GM12892 (cell line): ENCODE data around the gene BSN.
A peak's percentile ranks its signal among the peaks of the same experiment; 100 is the strongest.

Experiments used
- DNase-seq: peaks from one replicate; pipeline ENCODE4 v3.0.0; 2011; ENCODE audit not compliant: insufficient read length
- FAIRE-seq: peaks from 2 replicates; lab custom pipeline; 2011; peaks lifted over from hg19 to GRCh38; lab: Jason Lieb, UNC
- POLR2A ChIP-seq: IDR thresholded peaks from 2 replicates; pipeline ENCODE4 v1.6.1; 2011; ENCODE audit warnings: low read depth, low read length, control low read depth
- POLR2AphosphoS5 ChIP-seq: IDR thresholded peaks from 2 replicates; pipeline ENCODE4 v1.6.1; 2011; ENCODE audit warnings: low read depth, low read length, control low read depth
- TAF1 ChIP-seq: IDR thresholded peaks from 2 replicates; pipeline ENCODE4 v1.6.1; 2011; ENCODE audit warnings: low read depth, mild to moderate bottlenecking, control low read depth, low read length, borderline replicate concordance

Gene BSN

DNA sequence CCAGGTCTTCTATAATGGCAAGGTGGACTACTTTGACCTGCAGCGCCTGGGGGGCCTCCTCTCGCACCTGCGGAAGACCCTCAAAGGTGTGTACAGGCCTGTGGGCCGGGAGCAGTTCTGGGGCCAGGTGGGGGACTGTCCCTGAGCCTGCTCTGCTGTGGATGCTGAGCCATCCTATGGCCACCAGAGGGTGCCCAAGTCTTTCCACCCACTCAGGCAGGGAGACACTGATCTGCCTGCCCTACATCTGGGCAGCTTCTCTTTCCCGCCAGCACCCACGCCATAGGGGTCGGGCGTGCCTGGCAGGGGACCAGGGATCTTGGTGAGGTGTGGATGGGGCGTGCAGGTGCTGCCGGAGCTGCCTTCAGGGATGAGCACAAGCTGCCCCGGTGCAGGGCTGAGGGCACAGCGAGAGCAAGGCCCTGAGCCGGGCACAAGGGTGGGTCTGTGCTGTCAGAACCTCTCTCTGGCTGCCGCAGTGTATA is 149.2 kb downstream of the BSN start:
- DNase-seq: peak; percentile 91
- peak; percentile 95 for FAIRE-seq

DNA sequence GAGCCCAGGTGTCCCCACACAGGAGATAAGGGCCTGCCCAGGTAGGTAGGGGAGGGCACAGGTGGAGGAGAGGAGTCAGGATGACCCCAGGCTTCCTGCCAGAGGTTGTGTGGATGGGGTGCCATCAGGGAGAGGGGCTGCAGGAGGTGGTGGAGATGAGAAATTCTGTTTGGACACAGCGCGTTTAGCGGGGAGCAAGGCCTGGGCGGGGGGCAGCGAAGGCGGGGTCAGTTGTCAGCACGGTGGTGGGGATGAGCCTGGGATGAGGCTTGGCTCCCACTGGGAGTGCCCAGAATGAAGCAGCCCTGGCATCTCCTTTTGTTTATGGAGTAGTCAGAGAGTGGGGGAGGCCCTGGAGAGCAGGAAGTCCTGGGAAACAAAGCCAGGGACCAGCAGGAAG is 149.7 kb downstream of the BSN start:
- DNase-seq (no peak), FAIRE-seq (no peak)
- no peak for TF ChIP-seq POLR2AphosphoS5
- TF ChIP-seq POLR2A: no peak
- no peak for TF ChIP-seq TAF1

More for the DNA sequence above, 149.2 kb downstream of the BSN start:
- no peak for TF ChIP-seq POLR2AphosphoS5
- TF ChIP-seq POLR2A: no peak
- no peak for TF ChIP-seq TAF1

DNA sequence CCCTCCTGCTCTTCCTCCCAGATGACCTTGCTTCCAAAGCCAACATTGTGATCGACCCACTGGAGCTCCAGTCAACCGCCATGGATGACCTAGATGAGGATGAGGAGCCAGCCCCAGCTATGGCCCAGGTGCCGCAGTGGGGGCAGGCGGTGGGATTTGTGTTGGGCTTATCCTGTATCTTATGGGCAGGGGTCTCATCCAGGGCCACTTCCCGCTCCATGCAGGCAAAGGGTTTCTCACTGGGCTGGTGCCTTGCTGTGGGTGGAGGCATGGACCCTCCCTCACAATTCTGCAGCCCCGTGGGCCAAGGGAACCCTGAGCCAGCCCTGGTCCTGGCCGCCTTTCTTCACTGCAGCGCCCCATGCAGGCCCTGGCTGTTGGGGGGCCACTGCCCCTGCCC is 150.4 kb downstream of the BSN start:
- DNase-seq (no peak), FAIRE-seq (no peak)
- TF ChIP-seq POLR2A (no peak), TAF1 (no peak), POLR2AphosphoS5 (no peak)

DNA sequence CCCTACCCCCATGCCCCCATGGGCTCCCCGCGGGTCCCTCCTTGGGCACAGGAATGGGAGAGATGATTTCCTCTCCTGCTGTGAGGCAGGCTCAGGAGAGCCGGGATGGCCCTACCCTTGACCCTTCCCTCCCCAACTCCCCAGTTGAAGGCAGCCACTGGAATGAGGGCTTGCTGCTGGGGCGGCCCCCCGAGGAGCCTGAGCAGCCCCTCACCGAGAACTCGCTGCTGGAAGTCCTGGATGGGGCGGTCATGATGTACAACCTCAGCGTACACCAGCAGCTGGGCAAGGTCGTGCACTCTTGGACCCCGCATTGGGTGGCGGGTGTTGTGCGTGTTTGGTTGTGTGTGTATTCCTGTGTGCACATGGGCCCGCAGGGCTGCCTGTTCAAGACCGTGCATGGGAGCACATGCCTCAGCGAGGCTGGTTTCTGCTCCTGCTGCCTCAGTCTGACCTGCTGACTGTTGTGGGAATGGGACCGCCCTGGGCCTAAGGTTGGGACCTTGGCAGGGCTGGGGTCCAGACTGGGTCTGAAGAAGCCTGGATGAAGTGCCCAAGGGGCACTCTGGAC is 151.2 kb downstream of the BSN start:
- FAIRE-seq (no peak), DNase-seq (no peak)
- TF ChIP-seq POLR2A (no peak), POLR2AphosphoS5 (no peak), TAF1 (no peak)

GRCh38 chr3:49706456-49707112 is 152.3 kb downstream of the BSN start:
- no peak for FAIRE-seq
- DNase-seq: no peak
- TF ChIP-seq POLR2A (no peak), TAF1 (no peak), POLR2AphosphoS5 (no peak)

DNA sequence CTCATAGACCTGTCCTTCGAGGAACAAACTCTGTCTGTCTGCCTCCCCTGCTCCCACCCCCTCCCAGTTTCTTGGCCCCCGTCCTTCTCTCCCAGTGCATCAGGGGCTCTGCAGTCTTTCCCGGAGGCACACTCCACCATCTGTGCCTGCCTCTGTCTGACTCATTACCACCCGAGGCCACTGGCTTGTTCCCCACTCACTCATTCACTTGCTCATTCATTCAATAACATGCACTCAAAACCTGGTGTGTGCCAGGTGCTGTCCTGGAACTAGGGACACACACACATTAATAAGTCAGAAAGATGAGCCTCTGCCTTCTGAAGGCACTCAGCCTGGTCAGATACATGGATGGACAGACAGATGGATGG is 152.8 kb downstream of the BSN start:
- FAIRE-seq (no peak), DNase-seq (no peak)
- no peak for TF ChIP-seq POLR2A
- no peak for TF ChIP-seq POLR2AphosphoS5
- TF ChIP-seq TAF1: no peak

- DNase-seq: no peak
- no peak for FAIRE-seq
- no peak for TF ChIP-seq POLR2AphosphoS5
- TF ChIP-seq POLR2A: no peak
- TF ChIP-seq TAF1: no peak
Observed at GRCh38 chr3:49709852-49710251, 155.6 kb downstream of the BSN start.

- no peak for DNase-seq
- TF ChIP-seq TAF1 (no peak), POLR2A (no peak), POLR2AphosphoS5 (no peak)
- no peak for FAIRE-seq
Observed at GRCh38 chr3:49711489-49711888, 157.2 kb downstream of the BSN start.

DNA sequence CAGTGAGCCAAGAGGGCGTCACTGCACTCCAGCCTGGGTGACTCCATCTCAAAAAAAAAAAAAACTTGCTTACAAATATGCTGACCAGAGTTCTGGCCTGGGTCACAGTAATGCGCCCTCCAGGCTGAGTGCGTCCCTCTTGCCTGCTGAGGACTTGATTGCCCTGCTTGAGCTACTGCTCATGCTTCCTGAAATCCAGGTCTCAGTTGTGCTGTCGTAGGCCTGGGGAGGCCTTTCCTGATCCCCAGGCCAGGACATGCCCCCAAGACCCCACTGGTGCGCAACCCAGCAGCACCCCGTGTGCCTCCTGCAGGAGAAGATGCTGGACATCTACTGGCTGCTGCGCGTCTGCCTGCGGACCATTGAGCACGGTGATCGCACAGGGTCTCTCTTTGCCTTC is 157.9 kb downstream of the BSN start:
- DNase-seq (no peak), FAIRE-seq (no peak)
- TF ChIP-seq TAF1 (no peak), POLR2A (no peak), POLR2AphosphoS5 (no peak)

DNA sequence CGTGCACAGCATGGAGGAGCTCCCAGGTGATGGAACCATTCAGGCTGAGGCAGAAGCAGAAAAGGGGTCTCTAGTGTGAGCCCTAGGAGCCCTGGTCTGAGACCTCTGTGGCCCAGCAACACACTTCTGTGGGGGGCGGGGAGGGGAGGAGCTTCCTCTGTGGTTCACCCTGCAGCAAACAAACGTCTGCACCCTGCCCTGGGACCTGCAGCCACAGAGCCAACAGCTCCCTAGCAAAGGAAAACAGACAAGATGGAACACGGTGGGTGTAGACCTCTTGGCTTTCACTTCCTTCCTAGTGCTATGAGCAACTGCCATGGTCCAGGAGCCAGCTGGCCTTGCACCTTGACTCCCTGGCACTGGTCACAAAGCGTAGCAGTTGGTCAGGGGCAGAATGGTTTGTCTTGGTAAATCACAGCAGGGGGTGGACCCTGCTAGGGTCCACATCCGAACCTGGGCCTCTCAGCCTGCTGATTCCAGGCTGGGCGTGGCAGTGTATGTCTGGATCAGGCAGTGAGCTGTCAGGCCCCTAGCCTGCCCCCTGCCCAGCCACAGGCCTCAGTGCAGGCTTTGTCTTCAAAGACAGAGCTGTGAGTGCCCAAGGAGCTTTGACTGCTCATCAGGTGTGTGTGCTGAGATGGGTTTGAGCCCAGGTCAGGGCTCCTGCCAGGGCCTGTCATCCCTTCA is 158.5 kb downstream of the BSN start:
- FAIRE-seq: no peak
- DNase-seq: no peak
- no peak for TF ChIP-seq TAF1
- 0 out of 2 replicates have a peak, but pooled peaks have one; percentile 2 for TF ChIP-seq POLR2A
- no peak for TF ChIP-seq POLR2AphosphoS5

GRCh38 chr3:49713336-49714105 is 159.2 kb downstream of the BSN start:
- TF ChIP-seq POLR2AphosphoS5 (no peak), TAF1 (no peak), POLR2A (no peak; the same call in 1 of the 2 replicates)
- DNase-seq (no peak), FAIRE-seq (no peak)
